GM18873 (cell line): ENCODE measurements around the gene SLC12A2.

ENCODE experiments used
- ATAC-seq: cut with Tn5 transposase; IDR thresholded peaks from one replicate; pipeline ENCODE4 v1.9.1; 2021; ENCODE audit warnings: mild to moderate bottlenecking, moderate library complexity, moderate number of reproducible peaks; ENCODE audit not compliant: unreplicated experiment, low FRiP score

The SLC12A2 gene

DNA sequence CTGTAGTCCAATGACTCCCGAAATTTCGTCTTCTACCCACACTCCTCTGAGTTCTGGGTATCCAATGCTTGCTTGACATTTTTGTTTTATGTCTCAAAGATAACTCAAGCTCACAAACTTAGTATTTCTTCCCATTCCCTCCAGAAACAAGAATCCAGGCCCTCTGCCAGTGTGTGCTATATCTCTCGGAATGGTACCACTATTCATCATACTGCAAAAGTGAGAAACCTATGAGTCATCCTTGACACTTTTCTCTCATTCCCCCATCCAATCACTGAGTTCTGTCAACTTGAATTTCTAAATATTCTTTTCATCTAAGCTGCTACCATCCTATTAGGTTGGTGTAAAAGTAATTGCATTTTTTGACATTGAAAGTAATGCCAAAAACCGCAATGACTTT lies 9.8 kb downstream of the SLC12A2 start:
- ATAC-seq = no peak

DNA sequence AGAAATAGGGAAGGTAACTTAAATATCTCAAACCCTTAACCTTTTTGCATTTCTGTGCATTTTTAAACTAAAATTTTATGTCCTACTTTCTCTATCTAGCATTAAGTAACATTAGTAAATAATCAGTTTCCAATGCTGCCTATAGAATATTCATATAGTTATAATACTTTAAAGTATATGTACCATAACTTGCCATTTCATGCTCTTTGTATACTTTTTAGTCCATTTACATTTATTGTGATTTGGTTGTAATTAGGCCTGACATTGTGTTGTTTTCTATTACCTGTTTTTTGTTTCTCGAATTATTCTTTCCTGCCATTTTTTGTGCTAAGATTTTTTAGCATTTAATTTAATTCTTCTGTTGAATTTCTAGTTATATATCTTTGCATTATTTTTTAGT lies 13.7 kb downstream of the SLC12A2 start:
- no peak for ATAC-seq

- no peak for ATAC-seq
Observed at GRCh38 chr5:128097781-128098180, 14.2 kb downstream of the SLC12A2 start.

- ATAC-seq = no peak
Observed at GRCh38 chr5:128099944-128100343, 16.4 kb downstream of the SLC12A2 start.

- no peak for ATAC-seq
Observed at GRCh38 chr5:128100860-128101557, 17.4 kb downstream of the SLC12A2 start.

GRCh38 chr5:128101676-128102075 lies 18.1 kb downstream of the SLC12A2 start:
- ATAC-seq = no peak

DNA sequence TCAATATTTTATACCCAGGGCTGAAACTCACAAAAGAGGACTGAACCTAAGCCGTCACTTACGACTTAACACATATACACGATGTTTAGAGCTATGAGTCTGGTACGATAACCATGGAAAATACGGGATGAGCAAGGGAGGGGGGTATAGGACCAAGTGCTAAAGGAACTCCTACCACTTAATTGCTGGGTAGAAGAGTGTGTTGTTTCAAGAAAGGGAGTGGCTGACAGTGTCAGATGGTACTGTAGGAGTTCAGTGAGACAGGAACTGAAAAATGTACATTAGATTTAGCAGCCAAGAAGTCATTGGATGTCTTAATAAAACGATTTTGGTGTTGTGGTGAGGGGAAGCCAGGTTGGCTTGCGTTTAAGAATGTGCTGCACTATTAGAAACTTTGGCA lies 21.6 kb downstream of the SLC12A2 start:
- no peak for ATAC-seq

- ATAC-seq = no peak
Observed at GRCh38 chr5:128109138-128109537, 25.6 kb downstream of the SLC12A2 start.

GRCh38 chr5:128109766-128110165 lies 26.2 kb downstream of the SLC12A2 start:
- ATAC-seq = no peak

DNA sequence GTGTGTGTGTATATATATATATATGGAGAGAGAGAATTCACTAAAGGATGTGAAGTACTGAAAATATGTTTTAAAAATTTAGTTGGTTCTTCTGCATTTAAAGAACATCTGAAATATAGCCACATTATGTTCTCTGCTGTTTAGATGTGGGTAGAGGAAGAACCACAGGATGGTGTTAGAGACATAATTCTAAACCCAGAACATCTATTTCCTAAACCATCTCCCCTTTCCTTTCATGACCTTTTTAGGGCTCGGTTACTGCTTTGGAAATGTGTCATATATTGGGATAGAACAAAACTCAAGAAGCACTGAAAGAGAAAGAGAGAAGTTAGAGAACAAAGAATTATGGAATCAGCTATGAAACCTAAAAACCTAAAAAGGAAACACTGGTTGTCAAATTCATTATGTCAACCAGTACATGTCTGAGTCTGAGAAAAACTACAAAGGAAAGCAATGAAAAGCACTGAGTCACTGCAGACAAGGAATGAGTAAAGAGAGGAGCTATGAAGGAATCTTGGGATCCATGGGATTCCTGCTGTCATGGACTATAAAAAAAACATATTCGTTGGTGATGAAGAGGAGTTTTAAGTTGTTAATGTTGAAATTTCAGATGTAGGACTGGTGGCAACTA lies 28.4 kb downstream of the SLC12A2 start:
- ATAC-seq = no peak

DNA sequence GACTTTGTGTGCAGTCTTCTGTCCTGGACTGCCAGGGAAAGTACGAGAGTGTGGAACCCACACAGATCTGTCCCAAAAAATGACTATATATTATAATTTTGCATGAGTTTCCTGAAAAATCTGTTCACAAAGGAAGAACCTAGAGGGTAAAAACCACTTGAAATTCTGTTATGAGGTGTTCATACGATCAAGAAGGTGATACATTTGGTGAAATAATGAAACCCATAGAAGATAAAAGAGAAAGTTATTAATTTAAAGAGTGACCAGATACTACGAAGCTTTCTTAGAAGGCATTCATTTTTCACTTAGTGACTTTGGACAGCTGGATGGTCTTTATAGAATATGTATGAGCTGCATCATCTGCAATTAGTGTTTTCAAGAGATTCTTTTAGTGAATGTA lies 32.9 kb downstream of the SLC12A2 start:
- no peak for ATAC-seq

DNA sequence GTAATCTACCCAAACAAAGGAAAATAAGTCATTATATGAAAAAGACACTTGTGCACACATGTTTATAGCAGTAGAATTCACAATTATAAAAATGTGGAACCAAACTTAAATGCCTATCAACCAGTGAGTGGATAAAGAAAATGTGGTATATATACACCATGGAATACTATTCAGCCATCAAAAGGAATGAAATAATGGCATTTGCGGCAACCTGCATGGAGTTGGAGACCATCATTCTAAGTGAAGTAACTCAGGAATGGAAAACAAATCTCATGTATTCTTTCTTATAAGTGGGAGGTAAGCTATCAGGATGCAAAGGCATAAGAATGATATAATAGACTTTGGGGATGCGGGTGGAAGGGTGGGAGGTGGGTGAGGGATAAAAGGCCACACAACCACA lies 34.6 kb downstream of the SLC12A2 start:
- no peak for ATAC-seq

- ATAC-seq = no peak
Observed at GRCh38 chr5:128121651-128122050, 38.1 kb downstream of the SLC12A2 start.

DNA sequence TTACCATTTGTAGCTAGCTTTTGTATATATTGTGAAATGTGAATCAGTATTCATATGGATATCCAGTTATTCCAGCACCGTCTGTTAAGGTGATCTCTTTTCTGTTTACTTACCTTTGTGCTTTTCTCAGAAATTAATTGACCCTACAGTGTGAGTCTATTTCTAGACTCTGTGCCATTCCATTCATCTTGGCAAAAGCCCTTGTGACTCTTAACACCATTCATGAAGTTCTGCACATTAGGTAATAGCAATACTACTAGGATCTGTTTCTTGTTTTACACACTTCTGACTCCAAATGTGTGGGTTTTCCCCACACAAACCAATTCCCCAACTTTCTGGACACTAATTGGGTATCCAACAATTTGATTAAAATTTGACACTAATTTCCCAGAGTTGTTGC lies 40.4 kb downstream of the SLC12A2 start:
- no peak for ATAC-seq

- ATAC-seq = no peak
Observed at GRCh38 chr5:128126241-128126640, 42.7 kb downstream of the SLC12A2 start.

GRCh38 chr5:128132499-128132898 lies 48.9 kb downstream of the SLC12A2 start:
- no peak for ATAC-seq

- no peak for ATAC-seq
Observed at GRCh38 chr5:128135286-128135685, 51.7 kb downstream of the SLC12A2 start.

GRCh38 chr5:128143911-128144310 lies 60.3 kb downstream of the SLC12A2 start:
- ATAC-seq = no peak

GRCh38 chr5:128144491-128144890 lies 60.9 kb downstream of the SLC12A2 start:
- ATAC-seq = no peak

GRCh38 chr5:128146671-128147070 lies 63.1 kb downstream of the SLC12A2 start:
- ATAC-seq = no peak

DNA sequence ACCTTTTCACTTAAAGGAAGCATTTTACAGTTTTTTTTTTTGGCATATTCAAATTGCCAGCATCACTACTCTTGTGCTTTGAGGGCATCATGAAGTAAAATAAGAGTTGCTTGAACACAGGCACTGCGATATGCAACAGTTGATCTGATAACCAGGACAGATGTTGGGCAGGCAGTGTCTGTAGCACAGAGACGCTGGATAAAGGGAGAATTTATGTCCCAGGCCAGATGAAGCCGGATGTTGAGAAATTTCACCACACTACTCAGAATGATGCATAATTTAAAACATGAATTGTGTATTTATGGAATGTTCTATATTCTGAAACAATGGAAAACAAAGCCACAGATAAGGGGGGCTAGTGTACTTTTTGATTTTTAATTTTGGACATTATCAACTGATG lies 71.4 kb downstream of the SLC12A2 start:
- ATAC-seq = no peak

DNA sequence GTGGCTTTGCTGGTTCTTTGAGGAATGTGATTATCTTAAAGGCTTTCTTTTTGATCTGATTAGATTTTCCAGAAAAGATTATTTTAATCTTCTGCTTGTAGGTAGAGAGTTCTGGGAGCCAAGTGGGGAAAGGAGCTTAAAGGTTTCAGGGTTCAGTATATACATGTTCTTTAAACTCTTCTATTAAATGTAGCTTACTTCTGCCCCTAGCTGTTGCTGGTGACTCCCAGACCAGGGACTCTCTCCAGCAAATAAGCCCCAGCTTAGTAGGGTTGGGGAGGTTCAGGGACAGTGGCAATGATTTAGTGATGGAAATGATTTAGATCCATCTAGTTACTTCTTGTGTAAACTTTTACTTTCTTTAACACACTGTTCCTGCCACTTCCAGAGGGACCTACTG lies 72.2 kb downstream of the SLC12A2 start:
- ATAC-seq = no peak
